ENCODE measurements around the gene LRRFIP1.
A peak's percentile ranks its signal among the peaks of the same experiment; 100 is the strongest.
"Not testable (repeated sequence)": the region's sequence is repeated elsewhere in the genome, so short reads cannot be mapped to it uniquely, and the experiment has no call there.

Gene LRRFIP1

DNA sequence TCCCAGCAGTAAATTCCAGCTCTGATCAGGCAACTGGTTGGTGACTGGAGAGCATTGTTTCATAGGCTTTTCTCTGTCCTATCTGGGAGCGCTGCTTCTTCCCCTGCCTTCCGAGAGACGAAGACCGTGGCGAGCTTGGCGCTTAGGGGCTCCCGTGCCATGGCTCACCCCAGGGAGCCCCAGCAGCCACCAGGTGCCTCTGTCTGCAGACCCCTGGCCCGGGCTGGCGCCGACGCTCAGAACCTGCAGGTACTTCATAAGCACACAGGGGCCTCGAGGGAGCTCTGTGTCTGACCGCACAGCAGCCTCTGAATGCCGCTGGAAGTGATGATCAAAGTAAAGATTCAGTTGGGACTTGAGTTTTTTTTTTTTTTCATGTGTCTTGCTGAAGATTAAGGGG, 152.1 kb downstream of the LRRFIP1 start:
- TF ChIP-seq, protein P1, sequence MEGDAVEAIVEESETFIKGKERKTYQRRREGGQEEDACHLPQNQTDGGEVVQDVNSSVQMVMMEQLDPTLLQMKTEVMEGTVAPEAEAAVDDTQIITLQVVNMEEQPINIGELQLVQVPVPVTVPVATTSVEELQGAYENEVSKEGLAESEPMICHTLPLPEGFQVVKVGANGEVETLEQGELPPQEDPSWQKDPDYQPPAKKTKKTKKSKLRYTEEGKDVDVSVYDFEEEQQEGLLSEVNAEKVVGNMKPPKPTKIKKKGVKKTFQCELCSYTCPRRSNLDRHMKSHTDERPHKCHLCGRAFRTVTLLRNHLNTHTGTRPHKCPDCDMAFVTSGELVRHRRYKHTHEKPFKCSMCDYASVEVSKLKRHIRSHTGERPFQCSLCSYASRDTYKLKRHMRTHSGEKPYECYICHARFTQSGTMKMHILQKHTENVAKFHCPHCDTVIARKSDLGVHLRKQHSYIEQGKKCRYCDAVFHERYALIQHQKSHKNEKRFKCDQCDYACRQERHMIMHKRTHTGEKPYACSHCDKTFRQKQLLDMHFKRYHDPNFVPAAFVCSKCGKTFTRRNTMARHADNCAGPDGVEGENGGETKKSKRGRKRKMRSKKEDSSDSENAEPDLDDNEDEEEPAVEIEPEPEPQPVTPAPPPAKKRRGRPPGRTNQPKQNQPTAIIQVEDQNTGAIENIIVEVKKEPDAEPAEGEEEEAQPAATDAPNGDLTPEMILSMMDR (conservative IDR thresholded peaks at IDR 0.05; ENCODE audit: low read length), result no peak
- DNase-seq (ENCODE audit: low read depth), result no peak
- no peak overlapping the region for H3K4me3 ChIP-seq (ENCODE audit: low read length)

DNA sequence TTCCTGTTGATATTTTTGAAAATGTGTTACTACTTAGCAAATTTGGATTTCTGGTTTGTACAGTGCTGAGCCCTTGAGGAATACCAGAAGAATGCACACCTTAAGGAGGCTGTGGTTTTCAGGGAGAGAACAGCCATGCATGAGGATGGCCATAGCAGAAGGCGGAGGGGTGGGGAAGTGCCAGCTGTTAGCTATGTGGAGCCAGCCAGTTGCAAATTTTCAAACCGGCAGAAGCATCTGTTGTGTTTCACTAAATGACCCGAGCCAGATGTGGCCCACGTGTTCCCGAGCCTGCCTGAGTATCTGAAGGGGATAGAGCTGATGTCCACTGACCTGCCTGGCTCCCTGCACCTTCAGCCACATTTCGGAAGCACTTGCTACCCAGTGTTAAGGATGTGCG, 154.8 kb downstream of the LRRFIP1 start:
- TF ChIP-seq, protein P1 (conservative IDR thresholded peaks at IDR 0.05; ENCODE audit: low read length), result no peak
- H3K4me3 ChIP-seq (ENCODE audit: low read length), result no peak overlapping the region
- DNase-seq (ENCODE audit: low read depth), result no peak

DNA sequence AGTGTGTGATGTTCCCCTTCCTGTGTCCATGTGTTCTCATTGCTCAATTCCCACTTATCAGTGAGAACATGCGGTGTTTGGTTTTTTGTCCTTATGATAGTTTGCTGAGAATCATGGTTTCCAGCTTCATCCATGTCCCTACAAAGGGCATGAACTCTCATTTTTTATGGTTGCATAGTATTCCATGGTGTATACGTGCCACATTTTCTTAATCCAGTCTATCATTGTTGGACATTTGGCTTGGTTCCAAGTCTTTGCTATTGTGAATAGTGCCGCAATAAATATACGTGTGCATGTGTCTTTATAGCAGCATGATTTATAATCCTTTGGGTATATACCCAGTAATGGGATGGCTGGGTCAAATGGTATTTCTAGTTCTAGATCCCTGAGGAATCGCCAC, 156.3 kb downstream of the LRRFIP1 start:
- not testable (repeated sequence) for DNase-seq (ENCODE audit: low read depth); H3K4me3 ChIP-seq (ENCODE audit: low read length)

DNA sequence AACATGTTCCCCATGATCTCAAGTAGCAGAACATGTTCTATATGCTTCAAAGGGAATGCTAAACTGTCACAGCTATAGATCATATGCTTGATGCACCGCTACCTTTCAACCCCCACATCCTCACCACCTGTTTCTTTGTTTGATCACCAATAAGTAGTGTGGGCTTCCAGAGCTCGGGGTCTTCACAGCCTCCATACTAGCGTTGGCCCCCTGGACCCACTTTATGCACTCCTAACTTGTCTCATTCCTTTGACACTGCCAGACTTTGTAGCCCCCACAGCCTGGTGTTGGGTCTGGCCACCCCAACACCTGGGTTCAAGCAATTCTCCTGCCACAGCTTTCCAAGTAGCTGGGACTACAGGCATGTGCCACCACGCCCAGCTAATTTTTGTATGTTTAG, 159.5 kb downstream of the LRRFIP1 start:
- DNase-seq (ENCODE audit: low read depth), result no peak
- TF ChIP-seq, protein P1 (conservative IDR thresholded peaks at IDR 0.05; ENCODE audit: low read length), result no peak
- H3K4me3 ChIP-seq (ENCODE audit: low read length), result no peak overlapping the region

DNA sequence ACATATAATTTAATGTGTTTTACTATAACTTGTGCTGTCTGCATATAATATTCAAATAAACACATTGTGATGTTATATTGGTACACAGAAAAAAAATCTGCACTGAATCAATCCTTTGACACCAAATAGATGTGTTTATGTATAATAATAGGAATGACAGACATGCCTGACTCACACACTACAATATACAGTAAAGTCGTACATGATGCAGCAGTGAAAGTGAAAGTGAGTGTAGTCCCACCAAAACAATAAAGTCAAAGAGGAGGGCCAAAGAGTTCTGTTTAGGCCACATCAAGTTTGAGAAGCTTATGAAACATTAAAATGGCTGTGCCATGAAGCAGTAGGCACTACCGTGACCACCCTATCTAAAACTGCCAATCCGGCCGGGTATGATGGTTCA, 163.0 kb downstream of the LRRFIP1 start:
- peak; percentile 2 for DNase-seq (ENCODE audit: low read depth)
- TF ChIP-seq, protein P1 (conservative IDR thresholded peaks at IDR 0.05; ENCODE audit: low read length), result no peak
- H3K4me3 ChIP-seq (ENCODE audit: low read length), result no peak overlapping the region

DNA sequence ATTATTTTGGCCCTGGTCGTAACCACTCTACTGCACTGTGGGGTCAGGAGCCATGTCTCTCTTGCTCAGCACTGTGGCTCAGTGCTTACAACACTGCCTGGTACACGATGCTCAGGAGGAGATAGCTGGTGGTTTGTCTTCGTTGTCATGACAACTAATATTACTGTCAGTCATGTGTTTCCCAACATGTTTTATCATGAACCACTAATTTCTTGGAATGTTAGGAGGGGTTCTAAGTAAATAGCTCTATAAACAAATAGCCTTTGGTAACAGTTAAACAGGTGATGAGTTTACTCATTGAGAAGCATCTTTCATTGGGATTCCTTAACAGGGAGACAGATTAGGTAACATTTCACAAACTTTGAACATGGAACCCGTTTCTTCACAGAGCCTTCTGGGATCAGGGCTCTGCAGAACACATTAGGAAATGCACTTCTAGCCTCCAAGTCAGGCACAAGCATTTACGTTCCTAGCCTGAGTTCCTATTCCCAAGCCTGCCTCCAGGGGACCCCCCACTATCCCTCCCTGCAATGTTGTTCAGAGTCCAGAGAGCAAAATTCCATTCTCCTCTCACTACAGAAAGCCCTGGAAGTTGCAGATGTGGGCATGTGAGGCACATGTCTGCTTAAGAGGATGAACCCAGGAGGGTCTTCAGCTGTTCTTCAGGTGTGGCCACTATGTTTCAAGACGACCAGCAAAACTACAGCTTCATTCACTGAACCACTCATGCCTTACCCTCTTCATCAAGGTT, 164.8 kb downstream of the LRRFIP1 start:
- H3K4me3 ChIP-seq (ENCODE audit: low read length), result no peak overlapping the region
- DNase-seq (ENCODE audit: low read depth), result peak; percentile 15
- TF ChIP-seq, protein P1 (conservative IDR thresholded peaks at IDR 0.05; ENCODE audit: low read length), result peak; percentile 31

DNA sequence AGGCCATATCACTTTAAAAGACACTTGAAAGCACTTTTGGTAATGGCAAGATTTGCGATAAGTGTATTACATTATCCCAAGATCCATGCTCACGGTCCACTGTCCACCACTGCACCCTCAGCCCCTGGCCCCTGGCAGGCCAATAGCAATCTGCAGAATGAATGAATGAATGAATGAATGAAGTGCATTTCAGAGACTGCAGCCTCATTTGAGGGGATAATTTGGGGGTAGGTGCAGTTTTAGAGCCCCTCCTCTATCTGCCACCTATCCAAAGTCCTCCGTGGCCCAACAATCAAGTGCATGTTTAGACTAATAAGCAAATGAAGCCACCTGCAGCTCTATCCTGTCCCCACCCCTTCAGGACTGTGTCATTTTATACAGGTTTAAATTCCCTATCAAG, 169.9 kb downstream of the LRRFIP1 start:
- TF ChIP-seq, protein P1 (conservative IDR thresholded peaks at IDR 0.05; ENCODE audit: low read length), result no peak
- no peak for DNase-seq (ENCODE audit: low read depth)
- H3K4me3 ChIP-seq (ENCODE audit: low read length), result no peak overlapping the region
